ENCODE results near the gene MACROD2. TPM values are rescaled to one million over a fixed set of nuclear protein-coding genes. Genes with fewer than 3 reads are reported as not detected.
"Not testable (repeated sequence)": the region's sequence is repeated elsewhere in the genome, so short reads cannot be mapped to it uniquely, and the experiment has no call there.

Gene MACROD2
- polyA plus RNA-seq, 1 donor = 3.9 TPM

GRCh38 chr20:15005300-15005986, 1010.1 kb downstream of the MACROD2 start:
- DNase-seq = no peak

DNA sequence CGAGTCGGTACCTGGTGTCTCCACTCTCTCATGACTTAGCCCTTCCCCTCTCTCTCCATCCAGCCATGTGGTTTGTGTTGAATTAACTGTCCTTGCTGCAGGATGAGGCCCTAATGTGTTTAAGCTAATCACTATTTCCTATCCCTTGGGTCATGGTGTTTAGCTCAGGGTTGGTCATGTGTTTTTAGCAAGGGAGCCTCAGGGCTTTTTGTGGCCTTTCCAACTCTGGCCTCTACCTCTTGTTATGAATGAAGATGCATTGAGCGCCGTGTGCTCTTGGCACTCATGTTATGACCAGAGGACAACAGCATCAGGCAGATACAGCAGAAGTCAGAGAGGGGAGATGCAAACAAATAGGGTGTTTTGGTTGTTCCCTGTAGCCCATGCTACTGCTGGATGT, 1016.3 kb downstream of the MACROD2 start:
- no peak for DNase-seq

- DNase-seq = no peak
These were observed 1017.2 kb downstream of the MACROD2 start for GRCh38 chr20:15012566-15012965.

GRCh38 chr20:15016875-15017274, 1021.6 kb downstream of the MACROD2 start:
- DNase-seq = not testable (repeated sequence)

- DNase-seq = no peak
These were observed 1023.6 kb downstream of the MACROD2 start for GRCh38 chr20:15018966-15019365.

- DNase-seq = no peak
These were observed 1025.5 kb downstream of the MACROD2 start for GRCh38 chr20:15020845-15021244.

- DNase-seq = no peak
These were observed 1027.6 kb downstream of the MACROD2 start for GRCh38 chr20:15022921-15023320.

GRCh38 chr20:15026759-15027158, 1031.4 kb downstream of the MACROD2 start:
- DNase-seq = no peak

DNA sequence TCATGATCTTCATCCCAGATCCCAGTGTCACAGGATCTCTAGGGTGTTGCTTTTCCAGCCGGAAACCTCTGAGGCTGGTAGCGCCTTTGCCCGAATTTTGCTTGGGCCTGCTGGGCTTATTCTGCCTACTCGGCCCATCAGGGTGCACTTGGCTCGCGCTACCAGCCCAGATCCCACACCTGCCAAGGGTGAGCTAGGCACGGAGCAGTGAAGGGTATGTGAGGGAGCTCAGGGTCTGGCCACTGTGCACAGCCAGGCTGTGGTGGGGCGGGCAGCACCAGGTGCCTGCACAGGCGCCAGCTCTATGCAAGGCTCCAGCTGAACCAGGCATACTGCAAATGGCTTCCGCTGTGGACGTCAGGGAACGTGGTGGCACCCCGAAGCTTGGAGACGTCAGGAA, 1035.5 kb downstream of the MACROD2 start:
- DNase-seq = no peak

DNA sequence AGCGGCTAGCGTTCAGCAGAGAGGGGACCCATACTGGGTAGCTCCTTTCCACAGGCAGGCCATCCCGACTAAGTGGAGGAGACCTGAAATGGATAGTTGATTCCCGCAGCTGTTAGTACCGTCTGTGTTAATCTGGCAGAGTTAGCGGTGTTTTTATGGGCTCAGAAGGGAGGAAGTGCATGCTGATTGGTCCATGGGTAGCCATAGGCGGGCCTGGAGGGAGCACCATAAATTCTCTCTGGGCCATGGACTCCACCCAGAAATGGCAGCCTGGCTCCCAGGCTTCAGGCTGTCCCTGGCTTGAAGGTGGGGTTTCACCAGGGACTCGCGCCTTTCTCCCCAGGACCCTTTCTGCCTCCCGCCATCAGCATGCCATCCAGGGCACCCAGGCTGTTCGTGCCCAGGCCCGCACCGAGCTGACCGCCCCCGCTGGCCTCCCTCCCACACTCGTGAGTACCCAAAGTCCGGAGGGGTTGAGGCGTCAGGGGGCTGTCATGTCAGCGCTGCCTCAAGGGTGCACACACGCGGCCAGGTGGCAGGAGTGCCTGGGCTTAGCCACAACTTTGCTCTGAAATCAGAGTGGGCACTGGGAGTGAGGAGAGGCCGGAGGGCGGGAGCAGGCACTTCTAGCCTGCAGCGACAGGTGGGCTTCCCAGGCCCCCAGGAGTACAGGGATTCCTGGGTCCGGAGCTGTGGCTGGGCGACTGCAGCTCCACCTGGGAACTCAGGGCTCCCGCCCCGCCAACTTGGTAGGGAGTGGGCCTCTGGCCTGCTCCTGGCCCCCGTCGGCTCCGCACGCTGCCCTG, 1036.4 kb downstream of the MACROD2 start:
- DNase-seq = no peak

GRCh38 chr20:15032352-15032622, 1037.0 kb downstream of the MACROD2 start:
- no peak for DNase-seq

- no peak for DNase-seq
These were observed 1038.0 kb downstream of the MACROD2 start for GRCh38 chr20:15033269-15033668.

DNA sequence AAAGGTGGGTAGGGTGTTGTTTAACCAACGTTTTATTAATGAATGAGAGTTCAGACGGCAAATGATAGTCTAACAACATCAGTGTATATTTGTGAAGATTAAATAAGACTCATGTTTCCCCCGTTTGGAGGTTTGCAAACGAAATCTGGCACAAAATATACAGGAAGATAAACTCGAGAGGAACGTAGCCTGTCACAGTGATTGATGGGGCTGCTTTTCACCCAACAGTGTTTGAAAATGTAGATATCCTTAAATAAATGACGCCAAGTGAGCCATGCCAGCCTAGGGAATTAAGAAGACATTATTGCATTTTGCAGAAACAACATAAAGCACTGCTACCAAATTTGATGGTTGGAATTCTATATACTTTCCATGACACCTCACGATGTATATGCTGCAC, 1038.6 kb downstream of the MACROD2 start:
- no peak for DNase-seq

GRCh38 chr20:15036948-15037347, 1041.6 kb downstream of the MACROD2 start:
- DNase-seq = no peak

GRCh38 chr20:15039088-15039752, 1043.9 kb downstream of the MACROD2 start:
- DNase-seq = no peak

GRCh38 chr20:15042723-15043122, 1047.4 kb downstream of the MACROD2 start:
- DNase-seq = no peak

GRCh38 chr20:15045246-15045645, 1049.9 kb downstream of the MACROD2 start:
- peak; percentile 79 for DNase-seq

DNA sequence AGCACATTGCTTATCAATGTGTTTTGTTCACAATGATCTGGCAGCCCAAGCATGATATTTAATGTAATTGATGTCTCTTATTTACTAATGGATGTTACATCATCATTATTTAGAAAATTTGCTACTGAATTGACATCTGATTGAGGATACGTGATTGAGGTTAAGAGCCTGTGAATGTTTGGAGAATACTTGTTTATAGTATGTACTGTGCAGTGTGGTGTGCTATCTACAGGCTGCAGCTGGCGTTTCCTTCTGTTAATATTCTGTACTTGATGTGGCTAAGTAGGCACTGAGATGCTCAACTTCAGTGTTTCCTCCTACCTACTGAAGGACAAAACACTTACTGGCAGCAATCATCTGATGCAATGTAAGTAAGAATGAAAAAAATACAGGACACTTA, 1051.7 kb downstream of the MACROD2 start:
- no peak for DNase-seq

DNA sequence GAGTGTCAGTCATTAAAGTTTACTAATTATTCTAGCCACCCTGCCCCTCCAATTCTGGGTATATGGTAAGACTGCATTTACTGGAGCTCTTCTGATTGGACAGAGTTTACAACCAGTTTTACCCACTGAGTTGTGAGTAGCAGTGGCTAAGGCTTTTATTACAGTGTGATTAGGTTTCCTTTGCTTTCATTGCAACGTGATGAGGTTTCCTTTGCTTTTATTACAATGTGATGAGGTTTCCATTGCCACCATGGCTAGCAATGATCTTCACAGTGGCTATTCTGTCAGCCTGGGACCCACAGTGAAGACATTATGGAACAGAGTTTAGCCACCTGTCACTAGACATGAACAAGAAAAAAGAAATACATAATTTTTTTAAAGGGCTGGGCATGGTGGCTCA, 1052.3 kb downstream of the MACROD2 start:
- no peak for DNase-seq

- DNase-seq = no peak
These were observed 1060.9 kb downstream of the MACROD2 start for GRCh38 chr20:15056246-15056645.

GRCh38 chr20:15058841-15059240, 1063.5 kb downstream of the MACROD2 start:
- DNase-seq = no peak

DNA sequence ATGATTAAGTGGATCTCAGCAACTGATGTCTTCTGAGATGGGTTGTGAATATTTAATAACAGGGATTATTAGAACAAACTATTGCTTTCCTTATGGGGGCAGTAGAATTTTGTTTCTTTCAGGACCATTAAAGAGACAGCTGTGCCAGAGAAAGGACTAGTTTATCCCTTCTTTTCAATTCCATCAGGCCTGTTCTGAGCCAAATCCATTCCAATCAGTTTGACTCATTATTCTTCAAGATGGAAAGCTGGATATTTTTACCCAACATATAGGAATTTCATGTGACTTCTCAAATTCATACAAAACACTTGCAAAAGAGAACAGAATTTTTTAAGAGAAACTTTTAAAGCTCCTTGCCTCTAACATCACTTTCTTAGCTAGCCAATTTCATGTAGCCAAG, 1064.1 kb downstream of the MACROD2 start:
- no peak for DNase-seq

DNA sequence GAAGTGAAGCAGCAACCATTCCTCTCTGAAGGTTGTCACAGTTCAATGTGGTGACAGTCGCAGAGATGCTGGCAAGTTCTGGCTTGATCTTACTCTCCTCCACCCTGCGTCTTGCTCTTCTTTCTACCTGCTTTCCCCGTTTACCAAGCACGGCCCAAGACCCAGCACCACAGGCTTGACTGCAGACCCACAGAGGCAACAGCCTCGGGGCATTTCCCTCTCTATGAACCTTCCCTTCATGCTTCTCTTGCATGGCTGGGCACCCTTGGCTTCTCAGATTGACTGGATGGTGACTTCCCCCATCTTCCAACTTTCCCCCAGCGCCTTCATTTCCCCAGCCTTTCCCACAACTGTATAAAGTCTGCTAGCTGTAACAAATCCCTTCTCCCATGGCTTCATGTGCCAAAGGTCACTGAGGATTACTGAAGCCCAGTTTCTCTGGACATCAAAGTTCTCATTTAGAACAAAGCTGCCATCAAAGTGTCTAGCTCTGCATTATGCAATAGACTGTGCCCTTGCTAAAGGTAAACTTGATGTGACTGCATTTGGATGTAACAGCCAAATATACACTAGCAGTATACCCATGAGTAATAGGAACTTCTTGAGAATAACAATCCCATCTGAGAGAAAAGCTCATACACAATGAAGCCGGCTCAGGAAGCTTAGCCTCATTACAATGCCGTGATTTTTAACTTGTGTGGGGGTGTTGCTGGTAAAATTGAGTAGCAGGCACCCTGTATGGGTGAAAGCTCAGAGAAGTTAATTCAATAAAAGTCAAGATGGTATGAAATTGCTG, 1065.1 kb downstream of the MACROD2 start:
- no peak for DNase-seq
